ENCODE results near the gene ELF3.
A peak's percentile ranks its signal among the peaks of the same experiment; 100 is the strongest.

ELF3 gene

DNA sequence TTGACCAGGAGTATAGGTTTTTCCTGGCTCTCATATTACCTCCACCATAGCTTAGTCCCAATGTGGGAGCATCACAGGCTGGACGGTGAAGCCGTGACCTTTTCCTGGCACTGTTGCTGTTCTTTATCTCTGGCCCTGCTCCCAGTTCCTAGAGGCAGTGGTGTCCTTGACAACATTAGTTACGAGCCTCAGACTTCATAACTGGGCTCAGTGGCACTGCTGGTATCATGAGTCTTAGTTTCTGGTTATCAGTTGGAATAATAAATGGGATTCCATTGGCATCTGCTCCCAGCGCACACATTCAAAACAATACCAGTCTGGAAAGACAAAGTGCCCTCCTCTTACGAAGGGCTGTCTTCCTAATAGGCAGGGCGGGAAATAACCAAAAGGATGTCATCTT lies 20.0 kb upstream of the ELF3 start:
- Histone ChIP-seq H4K20me1 (ENCODE audit: insufficient read depth, low read length) (no peaks in the 10 kb centered on the region), H2AFZ (ENCODE audit: low read length) (no peak overlapping the region), H3F3A (ENCODE audit: insufficient read depth, low read length) (no peaks in the 10 kb centered on the region), H3K9ac (ENCODE audit: low read length) (no peak overlapping the region), H3K27me3 (ENCODE audit: insufficient read depth, low read length) (no peaks in the 10 kb centered on the region), H3K4me1 (ENCODE audit: insufficient read depth, low read length, severe bottlenecking) (no peaks in the 10 kb centered on the region), H3K9me3 (ENCODE audit: low read length) (no peaks in the 10 kb centered on the region), H3K36me3 (ENCODE audit: insufficient read depth, low read length) (peaks cover 6% of the 10 kb centered on the region; the same call in 1 of the 2 replicates), H3K27ac (ENCODE audit: low read depth, low read length, poor library complexity, severe bottlenecking) (no peak overlapping the region), H3K4me3 (ENCODE audit: low read depth, low read length, poor library complexity, severe bottlenecking) (no peak overlapping the region), H3K79me2 (ENCODE audit: insufficient read depth, low read length) (no peaks in the 10 kb centered on the region), H3K9me2 (ENCODE audit: low read depth, low read length) (no peaks in the 10 kb centered on the region), H3K4me2 (ENCODE audit: low read length) (no peak overlapping the region)
- TF ChIP-seq CTCF (IDR thresholded peaks at IDR 0.05; ENCODE audit: low read length) = no peak
- no peak for TF ChIP-seq EZH2 (IDR thresholded peaks at IDR 0.05; ENCODE audit: borderline replicate concordance, low read length)

- Histone ChIP-seq H4K20me1 (ENCODE audit: insufficient read depth, low read length) (no peaks in the 10 kb centered on the region), H2AFZ (ENCODE audit: low read length) (no peak overlapping the region), H3K27me3 (ENCODE audit: insufficient read depth, low read length) (no peaks in the 10 kb centered on the region), H3K9me3 (ENCODE audit: low read length) (no peaks in the 10 kb centered on the region), H3K9ac (ENCODE audit: low read length) (no peak overlapping the region), H3K36me3 (ENCODE audit: insufficient read depth, low read length) (no peaks in the 10 kb centered on the region), H3K27ac (ENCODE audit: low read depth, low read length, poor library complexity, severe bottlenecking) (no peak overlapping the region), H3K4me1 (ENCODE audit: insufficient read depth, low read length, severe bottlenecking) (no peaks in the 10 kb centered on the region), H3K4me2 (ENCODE audit: low read length) (no peak overlapping the region), H3K79me2 (ENCODE audit: insufficient read depth, low read length) (no peaks in the 10 kb centered on the region), H3K9me2 (ENCODE audit: low read depth, low read length) (no peaks in the 10 kb centered on the region), H3F3A (ENCODE audit: insufficient read depth, low read length) (no peaks in the 10 kb centered on the region), H3K4me3 (ENCODE audit: low read depth, low read length, poor library complexity, severe bottlenecking) (no peak overlapping the region)
- TF ChIP-seq CTCF (IDR thresholded peaks at IDR 0.05; ENCODE audit: low read length) = peak; percentile 79
- TF ChIP-seq EZH2 (IDR thresholded peaks at IDR 0.05; ENCODE audit: borderline replicate concordance, low read length) = no peak
These were observed 10.7 kb upstream of the ELF3 start for GRCh38 chr1:201999625-202000238.

- Histone ChIP-seq H3K27me3 (ENCODE audit: insufficient read depth, low read length) (no peaks in the 10 kb centered on the region), H3F3A (ENCODE audit: insufficient read depth, low read length) (no peaks in the 10 kb centered on the region), H3K36me3 (ENCODE audit: insufficient read depth, low read length) (no peaks in the 10 kb centered on the region), H3K4me3 (ENCODE audit: low read depth, low read length, poor library complexity, severe bottlenecking) (no peak overlapping the region), H3K4me2 (ENCODE audit: low read length) (no peak overlapping the region), H3K27ac (ENCODE audit: low read depth, low read length, poor library complexity, severe bottlenecking) (no peak overlapping the region), H3K79me2 (ENCODE audit: insufficient read depth, low read length) (no peaks in the 10 kb centered on the region), H3K4me1 (ENCODE audit: insufficient read depth, low read length, severe bottlenecking) (no peaks in the 10 kb centered on the region), H2AFZ (ENCODE audit: low read length) (no peak overlapping the region), H3K9ac (ENCODE audit: low read length) (no peak overlapping the region), H3K9me3 (ENCODE audit: low read length) (no peaks in the 10 kb centered on the region), H4K20me1 (ENCODE audit: insufficient read depth, low read length) (no peaks in the 10 kb centered on the region), H3K9me2 (ENCODE audit: low read depth, low read length) (no peaks in the 10 kb centered on the region)
- no peak for TF ChIP-seq EZH2 (IDR thresholded peaks at IDR 0.05; ENCODE audit: borderline replicate concordance, low read length)
These were observed 7.9 kb upstream of the ELF3 start for GRCh38 chr1:202002507-202002906.

DNA sequence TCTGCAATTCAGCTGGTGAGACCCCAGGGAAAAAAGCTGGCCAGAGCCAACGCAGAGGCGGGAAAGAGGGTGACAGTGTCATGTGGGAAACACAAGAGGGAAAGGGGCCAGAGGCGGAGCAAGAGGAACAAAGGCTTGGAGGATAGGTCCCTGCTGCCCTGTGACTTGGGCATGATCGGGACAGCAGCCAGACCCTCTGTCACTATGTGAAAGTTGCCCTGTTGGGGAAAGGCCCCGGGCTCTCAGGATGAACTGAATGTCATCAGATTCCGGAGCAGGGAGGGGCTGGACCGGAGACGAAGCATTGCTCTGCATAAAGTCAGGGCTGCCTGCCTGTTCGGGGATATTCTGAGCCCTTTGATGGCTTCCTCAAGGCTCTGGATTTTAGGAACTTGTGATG lies 5.7 kb upstream of the ELF3 start:
- no peaks in the 10 kb centered on the region for H4K20me1 ChIP-seq (ENCODE audit: insufficient read depth, low read length)
- H3K27ac ChIP-seq (ENCODE audit: low read depth, low read length, poor library complexity, severe bottlenecking) = no peak overlapping the region
- H3K9me3 ChIP-seq (ENCODE audit: low read length) = no peaks in the 10 kb centered on the region
- no peaks in the 10 kb centered on the region for H3K9me2 ChIP-seq (ENCODE audit: low read depth, low read length)
- H3K27me3 ChIP-seq (ENCODE audit: insufficient read depth, low read length) = no peaks in the 10 kb centered on the region
- no peak overlapping the region for H3K9ac ChIP-seq (ENCODE audit: low read length)
- H3K4me1 ChIP-seq (ENCODE audit: insufficient read depth, low read length, severe bottlenecking) = peaks cover 1% of the 10 kb centered on the region
- H2AFZ ChIP-seq (ENCODE audit: low read length) = no peak overlapping the region
- H3K4me2 ChIP-seq (ENCODE audit: low read length) = no peak overlapping the region
- TF ChIP-seq CTCF (IDR thresholded peaks at IDR 0.05; ENCODE audit: low read length) = no peak
- no peak for TF ChIP-seq EZH2 (IDR thresholded peaks at IDR 0.05; ENCODE audit: borderline replicate concordance, low read length)
- H3K36me3 ChIP-seq (ENCODE audit: insufficient read depth, low read length) = no peaks in the 10 kb centered on the region
- H3F3A ChIP-seq (ENCODE audit: insufficient read depth, low read length) = no peaks in the 10 kb centered on the region
- H3K4me3 ChIP-seq (ENCODE audit: low read depth, low read length, poor library complexity, severe bottlenecking) = no peak overlapping the region
- no peaks in the 10 kb centered on the region for H3K79me2 ChIP-seq (ENCODE audit: insufficient read depth, low read length)
